IPS-NIHi7 (cell line): ENCODE results near the gene MCM5.
"Not testable (repeated sequence)": the region's sequence is repeated elsewhere in the genome, so short reads cannot be mapped to it uniquely, and the experiment has no call there.

Experiments used
- DNase-seq: peaks from one replicate; pipeline ENCODE4 v3.0.0; 2012; ENCODE audit warnings: mixed read lengths; ENCODE audit errors: extremely low spot score

Gene MCM5

DNA sequence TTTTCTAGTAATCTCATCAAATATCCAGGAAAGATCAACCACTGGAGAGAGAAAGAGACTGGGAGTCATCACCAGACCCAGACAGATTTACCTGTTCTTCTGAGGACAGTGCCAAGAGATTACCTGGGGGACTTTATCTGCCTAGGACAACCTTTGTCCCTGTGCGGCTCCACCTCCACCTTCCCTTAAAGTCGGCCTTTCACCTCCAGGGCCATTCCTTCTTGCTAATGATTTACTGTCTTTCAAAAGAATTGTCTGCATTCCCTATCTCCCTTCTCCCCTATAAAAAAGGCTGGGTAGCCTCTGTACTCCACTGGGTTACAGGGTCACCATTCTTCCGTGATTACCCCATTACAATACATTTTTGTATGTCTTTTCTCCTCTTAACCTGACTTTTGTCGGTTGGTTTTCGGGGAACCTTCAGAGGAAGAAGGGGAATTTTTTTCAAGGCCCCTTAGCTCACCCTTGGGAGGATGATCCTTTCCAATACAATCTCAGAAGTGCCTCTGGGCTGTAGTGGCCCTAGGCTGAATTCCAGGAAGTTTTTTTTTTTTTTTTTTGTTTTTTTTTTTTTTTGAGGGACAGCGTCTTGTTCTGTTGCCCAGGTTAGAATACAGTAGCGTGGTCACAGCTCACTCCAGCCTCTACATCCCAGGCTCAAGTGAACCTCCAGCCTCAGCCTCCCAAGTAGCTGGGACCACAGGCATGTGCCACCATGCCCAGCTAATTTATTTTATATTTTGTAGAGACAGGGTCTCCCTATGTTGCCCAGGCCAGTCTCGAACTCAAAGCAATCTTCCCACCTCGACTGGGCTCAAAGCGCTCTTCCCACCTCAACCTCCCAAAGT is 20.6 kb upstream of the MCM5 start:
- DNase-seq, result no peak

DNA sequence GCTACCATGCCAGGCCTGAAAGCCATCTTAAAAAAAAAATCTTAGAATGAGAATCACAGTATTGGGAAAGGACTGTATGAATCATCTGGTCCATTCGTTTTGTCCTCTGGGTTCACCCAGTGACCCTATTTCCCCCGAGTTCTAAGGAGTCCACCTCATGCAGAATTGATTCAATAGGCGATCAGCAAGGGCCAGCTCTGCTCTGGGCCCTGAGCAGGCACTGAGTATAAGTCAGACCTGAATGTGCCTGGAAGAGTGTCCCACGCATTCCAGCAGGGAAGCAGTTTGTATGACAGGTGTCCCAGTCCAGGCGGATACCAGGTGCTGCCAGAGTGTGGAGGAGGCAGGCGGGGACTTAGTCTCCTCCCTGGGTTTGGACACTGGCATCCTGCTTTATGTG is 19.9 kb upstream of the MCM5 start:
- DNase-seq, result no peak

DNA sequence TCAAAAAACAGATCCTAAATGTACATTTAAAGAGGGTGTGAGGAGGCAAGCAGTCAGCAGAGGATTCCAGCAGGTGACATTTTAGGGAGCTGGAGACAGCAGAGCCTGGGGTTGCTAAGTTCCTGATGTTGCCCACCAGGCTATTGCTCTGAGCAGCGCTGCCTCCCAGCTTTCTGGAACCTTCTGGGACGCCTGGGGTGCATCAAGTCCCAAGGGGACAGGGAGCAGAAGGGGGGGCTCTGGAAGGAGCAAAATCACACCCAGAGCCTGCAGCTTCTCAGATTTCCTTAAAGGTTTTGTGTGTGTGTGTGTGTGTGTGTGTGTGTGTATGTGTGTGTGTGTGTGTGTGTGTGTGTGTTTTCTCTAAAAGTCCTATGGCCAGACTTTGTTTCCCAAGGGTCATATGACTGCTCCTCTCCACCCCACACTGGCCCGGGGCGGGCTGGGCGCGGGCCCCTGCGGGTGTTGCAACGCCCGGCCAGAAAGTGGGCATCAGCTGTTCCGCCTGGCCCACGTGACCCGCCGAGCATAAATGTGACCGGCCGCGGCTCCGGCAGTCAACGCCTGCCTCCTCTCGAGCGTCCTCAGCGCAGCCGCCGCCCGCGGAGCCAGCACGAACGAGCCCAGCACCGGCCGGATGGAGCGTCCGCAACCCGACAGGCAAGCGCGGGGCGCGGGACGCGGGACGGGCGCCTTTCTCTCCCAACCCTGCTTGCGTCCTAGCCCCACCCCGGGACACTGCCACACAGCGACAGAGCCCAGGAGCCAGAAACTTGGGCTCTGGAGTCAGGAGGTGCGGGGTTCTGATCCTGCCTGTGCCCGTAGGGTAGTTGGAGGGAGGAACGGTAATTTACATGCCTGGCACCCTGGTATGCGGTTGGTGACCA is 19.2 kb upstream of the MCM5 start, which contains the start of gene HMOX1:
TSS of gene HMOX1 (plus strand) at position 560 of the 887 bp plus-strand sequence. CDS start at position 638, 78 bp downstream.
- DNase-seq, result peak; percentile 81

DNA sequence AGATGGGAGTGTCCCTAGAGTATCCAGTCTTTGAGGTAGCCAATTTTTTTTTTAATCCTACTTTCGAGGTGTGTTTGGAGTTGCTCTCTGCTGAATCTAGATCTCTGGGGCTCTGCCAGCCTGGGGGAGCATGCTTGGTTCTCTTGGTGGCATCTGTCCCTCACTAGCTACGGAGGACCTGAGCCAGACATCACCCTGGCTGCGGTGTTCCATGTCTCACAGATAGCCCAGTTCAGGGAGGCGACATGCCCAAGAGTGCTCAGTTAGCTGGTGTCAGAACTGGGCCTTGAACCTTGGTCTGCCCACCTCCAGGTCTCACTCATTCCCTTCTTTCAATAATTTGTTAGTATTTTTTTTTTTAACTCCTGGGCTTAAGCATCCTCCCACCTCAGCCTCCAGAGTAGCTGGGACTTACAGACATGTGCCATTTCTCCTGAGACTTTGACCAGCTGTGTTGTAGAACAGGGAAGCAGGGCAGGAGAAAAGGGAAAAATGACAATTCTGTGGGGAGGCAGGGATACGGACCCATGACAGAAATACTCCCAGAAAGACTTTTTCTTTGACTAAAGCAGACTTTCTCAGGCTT is 18.4 kb upstream of the MCM5 start:
- no peak for DNase-seq

DNA sequence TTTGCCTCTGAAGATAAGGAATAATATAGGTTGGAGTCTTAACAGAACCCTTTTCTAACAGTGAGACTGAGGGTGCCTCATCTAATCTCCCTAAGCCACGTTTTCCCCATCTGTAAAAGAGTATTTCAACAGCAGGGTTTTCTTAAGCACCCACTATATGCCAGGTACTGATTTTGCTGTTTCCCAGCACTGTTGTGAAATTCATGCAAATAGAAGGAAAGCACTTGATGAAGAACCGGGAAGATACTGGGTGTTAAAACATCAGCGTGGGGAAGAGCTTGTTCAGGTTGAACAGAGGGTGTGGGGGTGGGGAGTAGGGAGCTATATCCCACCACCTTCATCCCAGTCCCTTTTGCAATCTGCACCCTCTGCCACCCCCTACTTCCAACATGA is 16.3 kb upstream of the MCM5 start:
- no peak for DNase-seq

DNA sequence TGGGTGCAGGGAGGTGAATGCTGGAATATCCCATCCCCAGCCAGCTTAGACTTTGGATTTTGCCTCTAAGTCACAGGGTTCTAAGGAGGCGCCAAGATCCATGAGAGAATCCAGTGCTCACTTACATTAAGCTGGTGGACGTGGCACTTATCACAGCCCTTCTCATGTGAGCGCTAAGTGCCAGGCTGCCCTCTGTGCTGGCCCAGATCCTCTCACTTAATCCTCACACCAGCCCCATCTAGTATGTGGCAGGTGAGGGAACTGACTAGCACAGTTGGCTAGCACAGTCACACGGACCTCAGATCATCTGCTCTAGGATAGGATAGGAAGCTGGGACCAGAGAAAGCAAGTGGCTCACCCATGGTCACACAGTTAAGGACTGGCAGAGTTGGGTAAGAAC is 15.4 kb upstream of the MCM5 start:
- no peak for DNase-seq

DNA sequence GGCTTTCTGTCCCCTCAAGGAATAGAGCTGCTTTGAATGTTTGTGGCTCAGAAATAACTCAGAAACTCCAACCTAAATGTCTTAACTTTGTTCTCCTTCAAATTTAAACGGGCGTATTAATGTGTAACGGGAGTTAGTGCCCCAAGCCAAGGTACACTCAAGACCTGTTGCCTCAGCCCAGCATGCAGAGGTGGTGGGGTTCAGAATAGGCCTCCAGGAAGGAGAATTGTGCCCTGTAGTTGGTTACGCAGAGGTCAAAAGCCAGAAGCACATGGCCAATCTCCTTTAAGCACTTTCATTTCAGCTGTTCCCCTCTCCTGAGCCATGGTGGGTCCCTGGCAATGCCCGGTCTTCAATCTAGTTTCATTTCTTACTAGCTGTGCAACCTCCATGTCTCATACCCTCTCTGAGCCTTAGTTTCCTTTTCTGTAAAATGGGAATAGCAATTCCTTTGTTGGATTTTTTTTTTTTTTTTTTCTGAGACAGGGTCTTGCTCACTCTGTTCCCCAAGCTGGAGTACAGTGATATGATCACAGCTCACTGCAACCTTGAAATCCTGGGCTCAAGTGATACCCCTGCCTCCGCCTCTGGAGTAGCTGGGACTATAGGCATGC is 14.9 kb upstream of the MCM5 start:
- DNase-seq, result no peak

DNA sequence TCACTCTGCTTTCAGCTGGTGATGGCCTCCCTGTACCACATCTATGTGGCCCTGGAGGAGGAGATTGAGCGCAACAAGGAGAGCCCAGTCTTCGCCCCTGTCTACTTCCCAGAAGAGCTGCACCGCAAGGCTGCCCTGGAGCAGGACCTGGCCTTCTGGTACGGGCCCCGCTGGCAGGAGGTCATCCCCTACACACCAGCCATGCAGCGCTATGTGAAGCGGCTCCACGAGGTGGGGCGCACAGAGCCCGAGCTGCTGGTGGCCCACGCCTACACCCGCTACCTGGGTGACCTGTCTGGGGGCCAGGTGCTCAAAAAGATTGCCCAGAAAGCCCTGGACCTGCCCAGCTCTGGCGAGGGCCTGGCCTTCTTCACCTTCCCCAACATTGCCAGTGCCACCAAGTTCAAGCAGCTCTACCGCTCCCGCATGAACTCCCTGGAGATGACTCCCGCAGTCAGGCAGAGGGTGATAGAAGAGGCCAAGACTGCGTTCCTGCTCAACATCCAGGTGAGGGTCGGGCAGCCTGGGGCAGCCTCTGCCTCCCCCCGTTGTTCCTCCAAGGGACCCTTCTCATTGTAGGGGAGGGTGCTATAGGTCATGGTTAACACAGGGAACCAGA is 13.2 kb upstream of the MCM5 start:
- DNase-seq, result no peak

DNA sequence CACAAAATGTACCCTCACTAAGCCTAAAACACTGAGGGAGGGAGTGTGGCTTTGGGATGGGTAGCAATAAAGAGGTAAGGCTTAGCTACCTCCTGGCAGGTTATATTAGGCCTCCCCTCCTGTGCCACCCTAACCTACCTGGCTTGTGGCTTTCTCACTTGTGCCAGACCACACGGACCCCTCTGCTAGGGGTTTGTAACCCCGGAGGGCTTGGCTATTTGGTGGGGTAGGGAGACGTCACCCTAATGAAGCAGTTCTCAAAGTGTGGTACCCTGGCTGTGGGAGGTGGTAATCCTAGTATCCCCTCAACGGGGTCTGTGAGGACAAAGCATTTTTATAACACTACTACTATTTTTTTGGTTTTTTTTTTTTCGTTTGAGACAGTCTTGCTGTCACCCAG is 9.0 kb upstream of the MCM5 start:
- no peak for DNase-seq

DNA sequence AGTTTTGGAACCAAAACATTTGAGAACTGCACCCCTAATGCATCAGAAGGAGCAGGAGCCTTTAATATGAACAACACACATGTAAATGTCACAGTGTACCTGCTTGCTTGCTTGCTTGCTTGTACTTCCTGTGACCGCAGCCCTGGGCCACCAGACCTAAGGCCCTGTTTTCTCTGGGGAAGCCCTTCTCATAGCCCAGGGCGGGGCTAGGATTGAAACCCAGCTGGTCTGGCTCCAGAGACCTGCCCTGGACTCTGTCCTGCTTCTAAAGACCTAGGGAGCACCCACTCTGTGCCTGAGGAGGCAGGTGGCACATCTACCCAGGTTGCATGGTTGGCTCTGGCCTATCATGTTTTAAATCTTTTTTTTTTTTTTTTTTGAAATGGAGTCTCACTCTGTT is 7.6 kb upstream of the MCM5 start:
- no peak for DNase-seq

DNA sequence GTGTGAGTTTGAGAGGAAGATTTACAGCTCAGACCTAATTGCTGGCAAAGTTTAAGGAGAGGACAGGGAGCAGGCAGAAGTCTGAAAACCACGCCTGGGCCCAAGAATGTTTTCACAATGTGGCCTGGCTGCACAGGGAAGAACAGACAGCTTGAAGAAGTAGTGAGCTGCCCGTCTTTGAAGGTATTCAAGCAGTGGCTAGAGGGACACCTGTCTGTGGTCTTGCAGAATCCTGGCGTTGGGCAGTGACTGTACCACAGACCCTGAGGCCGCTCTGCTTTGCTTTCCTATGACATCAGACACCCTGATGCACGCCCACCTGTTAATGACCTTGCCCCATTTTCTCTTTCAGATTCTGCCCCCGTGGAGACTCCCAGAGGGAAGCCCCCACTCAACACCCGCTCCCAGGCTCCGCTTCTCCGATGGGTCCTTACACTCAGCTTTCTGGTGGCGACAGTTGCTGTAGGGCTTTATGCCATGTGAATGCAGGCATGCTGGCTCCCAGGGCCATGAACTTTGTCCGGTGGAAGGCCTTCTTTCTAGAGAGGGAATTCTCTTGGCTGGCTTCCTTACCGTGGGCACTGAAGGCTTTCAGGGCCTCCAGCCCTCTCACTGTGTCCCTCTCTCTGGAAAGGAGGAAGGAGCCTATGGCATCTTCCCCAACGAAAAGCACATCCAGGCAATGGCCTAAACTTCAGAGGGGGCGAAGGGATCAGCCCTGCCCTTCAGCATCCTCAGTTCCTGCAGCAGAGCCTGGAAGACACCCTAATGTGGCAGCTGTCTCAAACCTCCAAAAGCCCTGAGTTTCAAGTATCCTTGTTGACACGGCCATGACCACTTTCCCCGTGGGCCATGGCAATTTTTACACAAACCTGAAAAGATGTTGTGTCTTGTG is 6.6 kb upstream of the MCM5 start:
- no peak for DNase-seq

DNA sequence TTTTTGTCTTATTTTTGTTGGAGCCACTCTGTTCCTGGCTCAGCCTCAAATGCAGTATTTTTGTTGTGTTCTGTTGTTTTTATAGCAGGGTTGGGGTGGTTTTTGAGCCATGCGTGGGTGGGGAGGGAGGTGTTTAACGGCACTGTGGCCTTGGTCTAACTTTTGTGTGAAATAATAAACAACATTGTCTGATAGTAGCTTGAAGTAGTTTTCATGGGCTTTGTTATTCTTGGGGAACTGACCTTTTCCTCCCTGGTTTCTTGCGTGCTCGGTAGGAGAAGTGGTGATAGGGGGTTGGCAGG is 6.0 kb upstream of the MCM5 start:
- no peak for DNase-seq

DNA sequence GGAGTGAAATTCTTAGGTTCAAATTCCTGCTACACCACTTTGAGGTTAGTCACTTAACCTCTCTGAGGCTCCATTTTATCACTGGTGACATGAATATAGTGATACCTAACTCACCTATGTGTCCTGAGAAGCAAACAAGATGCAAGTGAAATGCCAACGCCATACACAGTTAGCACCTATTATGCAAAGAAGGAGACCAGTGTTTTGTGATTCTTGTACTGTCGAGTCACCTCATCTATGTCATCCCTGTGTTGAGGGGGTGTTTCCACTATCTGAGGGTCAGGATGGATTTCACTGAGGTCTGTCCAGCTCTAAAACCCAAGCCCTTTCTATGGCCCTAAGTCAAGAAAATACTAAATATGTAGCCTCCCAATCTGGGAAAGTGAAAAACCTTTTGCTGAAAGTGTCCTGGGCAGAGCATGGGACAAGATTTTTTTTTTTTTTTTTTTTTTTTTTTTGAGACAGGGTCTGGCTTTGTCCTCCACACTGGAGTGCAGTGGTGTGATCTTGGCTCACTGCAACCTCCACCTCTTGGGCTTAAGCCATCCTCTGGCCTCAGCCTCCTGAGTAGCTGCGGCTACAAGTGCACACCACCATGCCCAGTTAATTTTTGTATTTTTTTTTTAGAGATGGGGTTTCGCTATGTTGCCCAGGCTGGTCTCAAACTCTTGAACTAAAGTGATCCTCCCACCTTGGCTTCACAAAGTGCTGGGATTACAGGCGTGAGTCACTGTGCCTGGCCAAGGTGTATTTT is 5.0 kb upstream of the MCM5 start:
- DNase-seq, result no peak

DNA sequence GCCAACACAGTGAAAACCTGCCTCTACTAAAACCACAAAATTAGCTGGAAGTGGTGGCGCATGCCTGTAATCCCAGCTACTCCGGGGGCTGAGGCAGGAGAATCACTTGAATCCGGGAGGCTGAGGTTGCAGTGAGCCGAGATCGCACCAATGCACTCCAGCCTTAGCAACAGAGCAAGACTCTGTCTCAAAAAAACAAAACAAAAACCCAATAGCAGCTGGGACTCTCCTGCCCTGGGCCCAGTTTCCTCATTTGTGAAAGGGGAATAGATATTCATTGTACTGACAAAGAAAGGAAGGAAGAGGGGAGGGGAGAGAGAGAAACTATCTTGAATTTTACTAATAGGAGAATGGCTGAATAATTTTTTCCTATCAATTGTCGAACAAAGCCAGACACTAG is 3.3 kb upstream of the MCM5 start:
- not testable (repeated sequence) for DNase-seq

DNA sequence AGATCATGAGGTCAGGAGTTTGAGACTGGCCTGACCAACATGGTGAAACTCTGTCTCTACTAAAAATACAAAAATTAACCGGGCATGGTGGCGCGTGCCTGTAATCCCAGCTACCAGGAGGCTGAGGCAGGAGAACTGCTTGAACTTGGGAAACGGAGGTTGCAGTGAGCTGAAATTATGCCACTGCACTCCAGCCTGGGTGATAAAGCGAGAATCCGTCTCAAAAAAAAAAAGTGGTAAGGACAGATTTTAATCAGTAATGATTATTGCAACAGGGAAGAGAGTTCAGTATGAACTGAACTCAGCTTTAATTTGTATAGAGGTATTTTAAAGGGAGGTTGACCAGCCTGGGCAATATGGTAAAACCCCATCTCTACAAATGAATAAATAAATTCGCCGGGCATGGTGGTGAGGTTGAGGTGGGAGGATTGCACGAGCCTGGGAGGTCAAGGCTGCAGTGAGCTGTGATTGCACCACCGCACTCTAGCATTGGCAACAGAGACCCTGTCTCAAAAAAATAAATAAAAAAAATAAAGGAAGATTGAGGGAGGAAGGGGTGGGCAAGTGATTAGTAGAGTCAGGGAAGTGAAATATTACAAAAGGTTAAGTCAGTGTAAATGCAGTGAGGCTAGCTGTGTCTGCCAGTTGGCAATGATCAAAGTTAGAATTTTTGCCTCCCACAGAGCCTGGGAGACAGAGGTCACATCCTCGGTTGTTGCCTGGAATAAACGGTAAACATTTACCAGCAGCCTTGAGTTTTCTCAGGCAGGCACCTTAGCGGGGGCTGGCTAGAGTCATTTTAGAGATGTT is 2.6 kb upstream of the MCM5 start:
- DNase-seq, result no peak

DNA sequence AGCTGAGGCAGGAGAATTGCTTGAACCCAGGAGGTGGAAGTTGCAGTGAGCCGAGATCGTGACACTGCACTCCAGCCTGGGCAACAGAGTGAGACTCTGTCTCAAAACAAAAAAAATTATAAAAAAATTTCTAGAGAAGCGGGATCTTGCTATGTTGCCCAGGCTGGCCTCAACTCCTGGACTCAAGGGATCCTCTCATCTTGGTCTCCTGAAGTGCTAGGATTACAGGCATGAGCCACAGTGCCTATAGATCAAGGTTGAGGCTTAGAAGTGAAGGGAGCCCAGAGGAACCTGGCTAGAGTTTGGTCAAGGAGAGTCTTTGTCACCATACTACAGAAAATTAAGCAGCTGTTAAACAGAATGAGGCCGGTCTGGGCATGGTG is 1.4 kb upstream of the MCM5 start:
- DNase-seq, result no peak

DNA sequence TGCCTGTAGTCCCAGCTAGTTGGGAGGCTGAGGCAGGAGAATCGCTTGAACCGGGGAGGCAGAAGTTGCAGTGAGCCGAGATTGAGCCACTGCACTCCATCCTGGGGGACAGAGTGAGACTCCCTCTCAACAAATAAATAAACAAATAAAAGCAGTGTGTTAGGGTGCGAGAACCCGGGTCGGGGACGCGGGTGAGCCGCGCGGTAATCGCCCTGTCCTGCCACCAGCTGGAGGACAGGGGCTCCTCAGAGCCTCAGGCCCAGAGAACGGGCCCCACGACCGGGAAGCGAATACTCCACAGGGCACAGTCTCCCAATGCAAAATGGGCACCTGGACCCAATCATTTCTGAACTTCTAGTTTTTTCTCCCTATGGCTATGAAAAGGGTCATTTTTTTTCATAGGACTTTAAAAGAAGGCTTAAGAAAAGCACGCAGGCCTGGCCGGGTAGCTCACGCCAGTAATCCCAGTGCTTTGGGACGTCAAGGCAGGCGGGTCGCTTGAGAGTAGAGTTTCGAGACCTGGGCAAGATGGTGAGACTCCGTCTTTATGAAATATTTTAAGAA is 744 bp upstream of the MCM5 start:
- DNase-seq, result peak; percentile 37

DNA sequence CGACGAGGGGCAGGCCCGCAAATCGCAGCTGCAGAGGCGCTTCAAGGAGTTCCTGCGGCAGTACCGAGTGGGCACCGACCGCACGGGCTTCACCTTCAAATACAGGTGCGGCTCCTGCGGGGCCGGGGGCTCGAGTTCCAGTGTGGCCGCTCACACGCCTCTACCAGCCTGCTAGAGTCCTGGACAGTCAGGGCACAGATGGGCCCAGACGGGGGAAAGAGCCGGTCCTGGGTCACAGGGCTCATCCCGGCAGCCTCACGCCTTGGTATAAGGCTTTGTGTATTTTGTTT is 506 bp downstream of the MCM5 start:
- no peak for DNase-seq

DNA sequence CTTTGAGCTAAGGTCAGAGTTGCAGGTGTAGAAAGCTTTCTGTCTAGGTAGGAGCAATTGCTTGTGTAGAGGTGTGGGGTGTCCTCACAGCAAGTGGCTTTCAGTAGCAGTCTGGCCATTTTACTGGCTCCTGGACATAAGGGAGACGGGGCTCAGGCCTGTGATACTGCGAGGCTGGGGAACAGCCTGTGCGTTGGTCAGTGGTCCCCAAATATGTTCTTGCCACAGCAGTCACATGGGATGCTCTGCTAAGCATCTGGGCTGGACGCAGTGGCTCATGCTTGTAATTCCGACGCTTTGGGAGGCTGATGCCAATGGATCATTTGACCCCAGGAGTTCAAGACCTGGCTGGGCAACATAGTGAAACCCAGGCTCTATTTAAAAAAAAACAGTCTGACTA is 1.9 kb downstream of the MCM5 start:
- no peak for DNase-seq
